WI38 (cell line): ENCODE data around the gene CHMP1A.
"Not testable (repeated sequence)": the region's sequence is repeated elsewhere in the genome, so short reads cannot be mapped to it uniquely, and the experiment has no call there.

Source experiments
- H3K4me3 ChIP-seq: 2 replicates; pipeline ENCODE4 v1.5.1; 2011; ENCODE audit warnings: low read depth, mild to moderate bottlenecking, control low read depth, low read length
- TF ChIP-seq, protein P1 (sequence below): IDR thresholded peaks from 2 replicates; pipeline ENCODE4 v1.5.1; 2012; ENCODE audit warnings: low read depth, mild to moderate bottlenecking, control low read depth, low read length

Gene CHMP1A

DNA sequence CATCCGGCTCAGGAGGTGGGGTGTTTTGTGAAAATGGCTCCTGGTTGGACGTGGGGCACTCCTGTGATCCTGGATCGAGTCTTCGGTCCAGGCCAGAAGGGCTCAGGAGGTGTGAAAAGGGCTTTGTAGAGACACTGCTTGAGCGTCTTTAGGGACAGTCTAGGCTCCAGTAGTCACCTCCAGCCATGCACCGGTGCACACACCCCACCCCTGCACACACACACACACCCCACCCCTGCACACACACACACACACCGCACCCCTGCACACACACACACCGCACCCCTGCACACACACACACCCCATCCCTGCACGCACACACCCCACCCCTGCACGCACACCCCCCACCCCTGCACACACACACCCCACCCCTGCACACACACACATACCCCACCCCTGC lies 19.1 kb downstream of the CHMP1A start:
- no peak overlapping the region for H3K4me3 ChIP-seq
- TF ChIP-seq, protein P1, sequence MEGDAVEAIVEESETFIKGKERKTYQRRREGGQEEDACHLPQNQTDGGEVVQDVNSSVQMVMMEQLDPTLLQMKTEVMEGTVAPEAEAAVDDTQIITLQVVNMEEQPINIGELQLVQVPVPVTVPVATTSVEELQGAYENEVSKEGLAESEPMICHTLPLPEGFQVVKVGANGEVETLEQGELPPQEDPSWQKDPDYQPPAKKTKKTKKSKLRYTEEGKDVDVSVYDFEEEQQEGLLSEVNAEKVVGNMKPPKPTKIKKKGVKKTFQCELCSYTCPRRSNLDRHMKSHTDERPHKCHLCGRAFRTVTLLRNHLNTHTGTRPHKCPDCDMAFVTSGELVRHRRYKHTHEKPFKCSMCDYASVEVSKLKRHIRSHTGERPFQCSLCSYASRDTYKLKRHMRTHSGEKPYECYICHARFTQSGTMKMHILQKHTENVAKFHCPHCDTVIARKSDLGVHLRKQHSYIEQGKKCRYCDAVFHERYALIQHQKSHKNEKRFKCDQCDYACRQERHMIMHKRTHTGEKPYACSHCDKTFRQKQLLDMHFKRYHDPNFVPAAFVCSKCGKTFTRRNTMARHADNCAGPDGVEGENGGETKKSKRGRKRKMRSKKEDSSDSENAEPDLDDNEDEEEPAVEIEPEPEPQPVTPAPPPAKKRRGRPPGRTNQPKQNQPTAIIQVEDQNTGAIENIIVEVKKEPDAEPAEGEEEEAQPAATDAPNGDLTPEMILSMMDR = no peak

DNA sequence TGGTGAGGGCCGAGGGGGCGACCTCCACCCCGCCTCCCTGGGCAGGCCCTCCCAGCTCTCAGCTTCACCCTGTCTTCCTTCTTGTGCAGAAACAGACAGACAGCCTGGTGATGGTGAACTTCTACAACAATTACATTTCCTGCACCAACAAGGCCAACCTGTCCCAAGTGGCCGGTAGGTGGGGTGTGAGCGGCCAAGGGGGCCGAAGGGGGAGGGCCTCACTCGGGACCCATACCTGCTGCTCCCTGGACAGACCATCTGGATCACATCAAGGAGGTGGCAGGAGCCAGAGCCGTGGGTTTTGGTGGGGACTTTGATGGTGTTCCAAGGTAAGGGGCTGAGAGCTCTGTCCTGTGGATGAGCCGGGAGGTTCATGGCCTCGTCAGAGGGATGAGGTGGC lies 20.1 kb downstream of the CHMP1A start:
- TF ChIP-seq, protein P1 = no peak
- H3K4me3 ChIP-seq = no peak overlapping the region

DNA sequence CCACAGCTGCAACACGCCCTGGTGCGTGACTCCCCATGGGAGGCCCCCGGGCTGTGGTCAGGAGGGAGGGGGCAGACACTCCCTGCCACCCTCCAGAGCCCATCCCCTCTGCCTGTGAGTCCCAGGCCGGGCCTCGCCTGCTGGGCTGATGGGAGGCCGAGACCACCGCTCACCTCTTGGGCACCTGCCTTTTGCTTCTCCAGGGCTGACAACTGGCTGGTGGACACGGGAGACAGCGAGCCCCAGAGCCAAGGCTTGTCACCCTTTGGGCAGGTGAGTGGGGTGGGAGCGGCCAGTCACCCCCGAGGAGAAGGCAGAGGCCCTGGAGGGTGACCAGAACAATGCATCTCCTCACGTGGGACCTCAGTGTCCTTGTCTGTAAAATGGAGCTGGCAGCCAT lies 20.8 kb downstream of the CHMP1A start:
- no peak overlapping the region for H3K4me3 ChIP-seq
- TF ChIP-seq, protein P1 = no peak

DNA sequence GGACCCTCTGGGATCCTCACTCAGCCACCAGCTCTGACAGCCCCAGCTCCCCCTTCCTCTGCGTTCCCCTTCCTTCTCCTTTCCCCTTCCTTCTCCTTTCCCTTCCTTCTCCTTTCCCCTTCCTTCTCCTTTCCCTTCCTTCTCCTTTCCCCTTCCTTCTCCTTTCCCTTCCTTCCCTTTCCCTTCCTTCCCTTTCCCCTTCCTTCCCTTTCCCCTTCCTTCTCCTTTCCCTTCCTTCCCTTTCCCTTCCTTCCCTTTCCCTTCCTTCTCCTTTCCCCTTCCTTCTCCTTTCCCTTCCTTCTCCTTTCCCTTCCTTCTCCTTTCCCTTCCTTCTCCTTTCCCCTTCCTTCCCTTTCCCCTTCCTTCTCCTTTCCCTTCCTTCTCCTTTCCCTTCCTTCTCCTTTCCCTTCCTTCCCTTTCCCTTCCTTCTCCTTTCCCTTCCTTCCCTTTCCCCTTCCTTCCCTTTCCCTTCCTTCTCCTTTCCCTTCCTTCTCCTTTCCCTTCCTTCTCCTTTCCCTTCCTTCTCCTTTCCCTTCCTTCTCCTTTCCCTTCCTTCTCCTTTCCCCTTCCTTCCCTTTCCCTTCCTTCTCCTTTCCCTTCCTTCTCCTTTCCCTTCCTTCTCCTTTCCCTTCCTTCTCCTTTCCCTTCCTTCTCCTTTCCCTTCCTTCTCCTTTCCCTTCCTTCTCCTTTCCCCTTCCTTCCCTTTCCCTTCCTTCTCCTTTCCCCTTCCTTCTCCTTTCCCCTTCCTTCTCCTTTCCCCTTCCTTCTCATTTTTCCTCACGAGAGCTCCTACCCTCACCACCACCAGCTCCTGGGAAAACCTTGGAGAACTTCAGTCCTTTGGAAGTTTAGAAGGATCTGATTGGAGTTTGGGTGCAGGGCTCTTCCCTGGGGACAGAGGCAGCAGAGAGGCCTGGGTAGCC lies 22.8 kb downstream of the CHMP1A start:
- H3K4me3 ChIP-seq = not testable (repeated sequence)

DNA sequence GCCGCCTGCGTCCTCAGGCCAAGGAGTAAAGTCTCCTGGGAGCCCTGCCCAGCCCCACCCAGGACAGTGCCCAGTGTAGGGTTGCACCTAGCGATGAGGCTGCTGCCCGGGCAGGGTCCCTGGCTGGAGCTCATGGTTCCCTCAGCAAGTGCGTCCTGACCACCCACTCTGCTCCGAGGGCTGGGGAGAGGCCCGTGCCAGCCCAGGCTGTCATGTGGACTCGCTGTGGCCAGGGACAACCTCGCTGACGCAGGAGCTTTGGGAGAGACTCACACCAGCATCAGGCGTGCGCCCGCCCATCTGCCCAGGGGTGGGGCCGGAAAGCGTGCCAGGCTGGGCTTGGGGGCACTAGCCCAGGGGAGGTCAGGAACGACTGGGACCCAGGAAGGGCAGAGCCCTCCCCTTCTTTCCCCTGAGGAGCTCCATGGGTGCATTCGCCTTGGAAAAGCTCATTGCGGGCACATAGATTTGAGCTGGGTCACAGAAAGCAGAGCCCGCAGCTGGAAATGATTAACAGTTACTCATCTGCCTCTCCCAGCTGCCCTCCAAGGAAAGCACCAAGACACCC lies 24.4 kb downstream of the CHMP1A start:
- no peak overlapping the region for H3K4me3 ChIP-seq
- TF ChIP-seq, protein P1 = no peak

DNA sequence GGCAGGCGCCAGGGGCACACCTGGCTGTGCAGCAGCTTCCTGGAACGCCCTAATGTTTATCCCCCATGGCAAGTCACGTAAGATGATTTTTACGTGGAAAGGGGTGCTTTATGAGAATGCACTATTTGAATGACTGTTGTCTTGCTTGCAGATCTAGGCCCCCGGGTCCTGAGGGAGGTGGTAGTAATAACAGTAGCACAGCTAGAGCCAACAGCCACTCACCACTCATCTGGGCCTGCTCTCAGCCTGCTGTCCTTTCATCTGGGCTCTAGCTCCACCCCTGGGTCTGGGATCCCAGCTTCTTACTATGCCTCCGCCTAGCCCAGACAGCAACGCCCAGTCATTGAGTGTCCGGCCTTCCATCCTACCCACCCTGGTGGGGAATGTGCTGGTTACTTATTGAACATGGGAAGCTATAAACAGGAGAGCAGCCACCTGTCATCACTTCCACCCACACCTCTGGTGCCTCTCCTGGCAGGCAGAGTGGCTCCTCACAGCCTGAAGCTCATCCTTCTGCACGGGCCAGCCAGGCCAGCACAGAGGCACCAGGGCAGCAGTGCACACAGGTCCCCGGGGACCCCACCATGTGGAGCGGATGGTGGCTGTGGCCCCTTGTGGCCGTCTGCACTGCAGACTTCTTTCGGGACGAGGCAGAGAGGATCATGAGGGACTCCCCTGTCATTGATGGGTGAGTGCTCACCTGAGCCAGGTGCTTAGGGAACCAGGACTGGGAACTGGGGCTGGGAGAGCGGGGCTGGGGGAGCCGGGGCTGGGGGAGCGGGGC lies 27.5 kb downstream of the CHMP1A start:
- no peak overlapping the region for H3K4me3 ChIP-seq
- TF ChIP-seq, protein P1 = no peak

DNA sequence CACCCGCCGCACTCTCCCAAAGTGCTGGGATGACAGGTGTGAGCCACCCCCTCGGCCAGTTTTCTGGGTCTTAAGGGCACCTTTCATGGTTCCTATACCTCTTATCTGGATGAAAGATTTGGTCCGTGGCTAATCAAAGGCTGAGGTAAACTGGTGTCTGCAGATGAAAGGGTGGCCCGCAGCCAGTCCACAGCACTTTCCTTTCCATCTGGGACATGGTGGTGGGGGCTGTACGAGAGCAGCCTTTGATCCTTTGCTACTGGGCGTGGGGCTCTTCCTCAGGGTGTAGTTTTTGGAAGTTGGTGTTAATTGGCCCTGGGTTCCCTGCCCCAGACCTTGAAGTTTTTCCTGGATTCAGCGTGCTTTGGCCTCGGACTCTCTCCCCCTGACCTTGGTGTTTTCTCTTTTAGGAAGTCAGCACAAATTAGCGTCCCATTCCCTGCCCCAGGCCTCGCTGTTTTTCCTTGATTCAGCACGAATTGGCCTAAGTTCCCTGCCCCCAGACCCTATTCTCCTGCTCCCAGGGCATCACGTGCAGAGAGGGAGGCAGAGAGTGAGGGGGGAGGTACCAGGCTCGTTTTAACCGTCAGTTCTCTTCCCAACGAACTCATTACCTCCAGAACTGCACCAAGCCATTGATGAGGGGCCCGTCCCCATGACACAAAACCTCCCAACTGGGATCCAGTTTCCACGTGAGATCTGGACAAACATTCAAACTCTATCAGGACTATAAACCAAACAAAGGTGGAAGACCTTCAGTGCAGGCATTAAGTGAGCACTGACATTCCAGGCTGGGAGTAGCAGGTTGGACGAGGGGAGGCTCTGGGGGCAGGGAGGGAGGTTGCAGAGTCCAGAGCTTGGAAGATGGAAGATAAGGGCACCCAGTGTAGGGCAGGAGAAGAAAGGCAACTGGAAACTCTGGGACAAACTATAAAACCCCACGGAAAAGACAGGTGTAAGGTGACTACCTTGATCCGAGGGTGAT lies 32.4 kb downstream of the CHMP1A start:
- TF ChIP-seq, protein P1 = no peak
- H3K4me3 ChIP-seq = no peak overlapping the region
